Esophagus (tissue), 2 donors: ENCODE measurements around the gene SLIT1. TPM values are rescaled to one million over a fixed set of nuclear protein-coding genes. Genes with fewer than 3 reads are reported as not detected.

Experiments
- H3K27ac ChIP-seq, 2 donors: one replicate each; pipeline ENCODE4 v1.5.1; 2013; ENCODE audit warnings: low read depth in 2 of 2, mild to moderate bottlenecking in 2 of 2, inconsistent platforms in 1 of 2, low read length in 1 of 2, moderate library complexity in 1 of 2
- H3K27me3 ChIP-seq, 2 donors: one replicate each; pipeline ENCODE4 v1.6.1; 2013; ENCODE audit warnings: low read length in 2 of 2, control low read depth in 1 of 2, mild to moderate bottlenecking in 1 of 2; ENCODE audit not compliant: insufficient read depth in 2 of 2, control insufficient read depth in 1 of 2
- H3K36me3 ChIP-seq, 2 donors: one replicate each; pipeline ENCODE4 v1.6.1; 2013; ENCODE audit warnings: low read length in 1 of 2; ENCODE audit not compliant: control insufficient read depth in 2 of 2, insufficient read depth in 2 of 2
- H3K4me1 ChIP-seq, 2 donors: one replicate each; pipeline ENCODE4 v1.6.1; 2013; ENCODE audit warnings: low read length in 1 of 2; ENCODE audit not compliant: control insufficient read depth in 2 of 2, insufficient read depth in 2 of 2
- H3K4me3 ChIP-seq, 2 donors: one replicate each; pipeline ENCODE4 v1.5.1; 2013; ENCODE audit warnings: low read length in 2 of 2, mild to moderate bottlenecking in 2 of 2, low read depth in 1 of 2, moderate library complexity in 1 of 2
- H3K9me3 ChIP-seq, 2 donors: one replicate each; pipeline ENCODE4 v1.6.1; 2013; ENCODE audit warnings: mild to moderate bottlenecking in 2 of 2, low read depth in 1 of 2, low read length in 1 of 2, moderate library complexity in 1 of 2; ENCODE audit not compliant: control insufficient read depth in 2 of 2, insufficient read depth in 1 of 2
- WGBS, 2 donors: extraction: QIAGEN DNeasy Blood & Tissue Kit; methylation state at CpG; one replicate each; pipeline ENCODE4 v1.1.7; 2013; 5-methylcytosine and 5-hydroxymethylcytosine counted together
- polyA plus RNA-seq, 2 donors: library from polyadenylated mRNA; stranded (reverse); fragments of 200-250 nt; gene quantifications; one replicate each; pipeline ENCODE4 v1.2.3, GENCODE V29; 2013
- donor health status: healthy with polysubstance abuse.
- donor health status: Bipolar disorder and iron deficiency.

Gene SLIT1
- polyA plus RNA-seq, 2 donors: 0.02 TPM

GRCh38 chr10:96955794-96956193 is 230.0 kb downstream of the SLIT1 start:
- Histone ChIP-seq H3K4me3 (no peak overlapping the region), H3K36me3 (peaks cover 6 to 11% of the 10 kb centered on the region in 2 donors), H3K27ac (no peak overlapping the region), H3K9me3 (no peaks in the 10 kb centered on the region), H3K4me1 (no peaks in the 10 kb centered on the region), H3K27me3 (no peaks in the 10 kb centered on the region)
- WGBS, 2 donors: 86 to 87% methylated on average over 4 of the region's 4 CpGs

DNA sequence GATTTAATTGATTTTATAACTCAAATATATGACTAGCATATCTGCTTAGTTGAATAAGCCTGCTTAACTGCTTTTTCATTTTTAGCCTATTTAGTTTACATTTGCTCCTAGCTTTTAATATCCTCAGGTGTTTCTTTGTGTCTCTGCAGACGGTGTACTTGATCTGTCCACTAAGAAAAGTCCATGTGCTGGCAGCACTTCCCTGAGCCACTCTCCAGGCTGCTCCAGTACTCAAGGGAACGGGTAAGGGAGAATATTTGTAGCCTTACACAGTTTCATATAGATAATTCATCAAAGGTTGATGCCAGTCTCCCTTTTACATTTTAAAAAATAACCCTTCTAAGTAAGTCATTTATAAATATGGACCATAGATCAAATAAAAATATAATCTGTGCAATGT is 233.8 kb downstream of the SLIT1 start:
- no peaks in the 10 kb centered on the region for H3K9me3 ChIP-seq
- no peaks in the 10 kb centered on the region for H3K27me3 ChIP-seq
- H3K36me3 ChIP-seq: peaks cover 6 to 11% of the 10 kb centered on the region in 2 donors
- peaks cover 0 to 3% of the 10 kb centered on the region in 2 donors for H3K4me1 ChIP-seq
- 85 to 90% methylated on average over 2 of the region's 2 CpGs for WGBS, 2 donors
- no peak overlapping the region for H3K27ac ChIP-seq
- H3K4me3 ChIP-seq: no peak overlapping the region

DNA sequence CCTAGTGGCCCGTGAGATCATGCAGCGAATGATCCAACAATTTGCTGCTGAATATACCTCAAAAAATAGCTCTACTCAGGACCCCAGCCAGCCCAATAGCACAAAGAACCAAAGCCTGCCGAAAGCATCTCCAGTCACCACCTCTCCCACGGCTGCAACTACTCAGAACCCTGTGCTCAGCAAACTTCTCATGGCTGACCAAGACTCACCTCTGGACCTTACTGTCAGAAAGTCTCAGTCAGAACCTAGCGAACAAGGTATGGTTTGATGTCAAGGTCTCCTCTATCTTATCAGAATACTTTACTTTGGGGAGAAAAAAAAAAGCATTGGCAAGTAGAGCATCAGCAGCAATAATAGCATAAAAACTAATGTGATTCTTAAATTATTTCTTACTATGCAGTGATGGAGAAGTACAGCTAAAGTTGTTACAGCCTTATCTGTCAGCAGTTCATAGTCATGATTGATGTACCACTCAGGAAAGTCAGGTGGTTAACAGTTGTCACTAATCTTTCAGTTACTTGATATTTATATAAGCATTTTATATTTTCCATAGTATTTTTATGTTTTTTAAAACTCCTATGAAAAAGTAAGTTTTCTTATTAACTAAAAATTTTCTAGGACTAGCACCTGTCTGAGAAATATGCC is 236.6 kb downstream of the SLIT1 start:
- H3K27ac ChIP-seq: no peak overlapping the region
- H3K36me3 ChIP-seq: peaks cover 0 to 3% of the 10 kb centered on the region in 2 donors
- no peak overlapping the region for H3K4me3 ChIP-seq
- no peaks in the 10 kb centered on the region for H3K9me3 ChIP-seq
- 88 to 94% methylated on average over 5 of the region's 5 CpGs for WGBS, 2 donors
- no peaks in the 10 kb centered on the region for H3K27me3 ChIP-seq
- peaks cover 0 to 3% of the 10 kb centered on the region in 2 donors for H3K4me1 ChIP-seq

Other genes starting within 250 kb of the SLIT1 start
- gene ARHGAP19, start 106.7 kb upstream of the SLIT1 start, polyA plus RNA-seq: 1 to 10 TPM; 1.5 to 3.4 TPM
- gene FRAT1, start 133.3 kb upstream of the SLIT1 start, polyA plus RNA-seq: 1 to 10 TPM; 1.2 to 1.8 TPM
- 1 to 10 TPM; 7.2 to 9.6 TPM for gene FRAT2, start 148.8 kb upstream of the SLIT1 start, polyA plus RNA-seq
- gene RRP12, start 215.4 kb upstream of the SLIT1 start, polyA plus RNA-seq: 10 to 100 TPM; 11.8 to 13.7 TPM
- 100 to 1,000 TPM in 1 of 2 donors, 10 to 100 TPM in 1; 72.5 to 354 TPM for gene PGAM1, start 240.2 kb upstream of the SLIT1 start, polyA plus RNA-seq